Endothelial cell of umbilical vein (primary cell): ENCODE measurements around the gene SLC9C1. TPM values are rescaled to one million over a fixed set of nuclear protein-coding genes. Genes with fewer than 3 reads are reported as not detected.

Experiments used
- BruUV-seq: library from RNA; stranded (reverse); fragments of 400-500 nt; replicated peaks from 2 replicates; lab custom pipeline; 2021; lab: Mats Ljungman, UMichigan
- CTCF ChIA-PET: fragments of 300-600, 350-600 bp; sonication (Branson Sonifier 250); formaldehyde crosslinking; loops from one replicate; lab custom pipeline; 2021; ENCODE audit warnings: antibody characterized with exemption, inconsistent platforms; lab: Charles Lee
- POLR2A ChIA-PET: fragments of 300-600, 350-600 bp; sonication (Branson Sonifier 250); formaldehyde crosslinking; loops from one replicate; lab custom pipeline; 2021; ENCODE audit warnings: antibody characterized with exemption, inconsistent platforms; lab: Charles Lee
- DNase-seq: peaks from one replicate; pipeline ENCODE4 v3.0.0-alpha.2; 2011; ENCODE audit warnings: low read depth, low spot score
- FAIRE-seq: peaks from 2 replicates; lab custom pipeline; 2011; peaks lifted over from hg19 to GRCh38; lab: Jason Lieb, UNC
- H2AFZ ChIP-seq: 2 replicates; pipeline ENCODE4 v1.6.0; 2012; ENCODE audit warnings: low read depth, low read length, control low read depth, inconsistent platforms
- H3K27ac ChIP-seq: 2 replicates; pipeline ENCODE4 v1.5.1; 2011; ENCODE audit warnings: low read depth, mild to moderate bottlenecking, control low read depth, low read length, moderate library complexity; ENCODE audit not compliant: insufficient read depth
- H3K27me3 ChIP-seq, 2 experiments: 2 replicates each; pipeline versions ENCODE4 v1.6.0 to v1.6.1; 2011; ENCODE audit warnings: low read length in 2 of 2, mixed read lengths in 1 of 2; ENCODE audit not compliant: control insufficient read depth in 2 of 2, insufficient read depth in 2 of 2
- H3K36me3 ChIP-seq, 2 experiments: 2 replicates in 1 of 2; 3 replicates in 1 of 2; pipeline ENCODE4 v1.5.1; 2011; ENCODE audit warnings: low read length in 2 of 2, mild to moderate bottlenecking in 1 of 2, moderate library complexity in 1 of 2; ENCODE audit not compliant: control insufficient read depth in 2 of 2, insufficient read depth in 2 of 2; ENCODE audit errors: extremely low read depth in 1 of 2
- H3K4me1 ChIP-seq: 3 replicates; pipeline ENCODE4 v1.5.1; 2011; ENCODE audit warnings: mild to moderate bottlenecking, low read length; ENCODE audit not compliant: control insufficient read depth, insufficient read depth; ENCODE audit errors: extremely low read depth
- H3K4me2 ChIP-seq: 2 replicates; pipeline ENCODE4 v1.6.1; 2011; ENCODE audit warnings: low read length, control low read depth, mixed read lengths; ENCODE audit not compliant: insufficient read depth
- H3K4me3 ChIP-seq, 3 experiments: fragments of 200-600 bp in 1 of 3; sonication (generic), shearing (Covaris generic) in 1 of 3; replicated peaks in 1 of 3; 2 replicates each; pipeline ENCODE4 v1.5.1; 2011 to 2016; ENCODE audit warnings: control low read depth in 3 of 3, low read length in 3 of 3, mild to moderate bottlenecking in 2 of 3, inconsistent platforms in 1 of 3, low read depth in 1 of 3, moderate library complexity in 1 of 3; ENCODE audit not compliant: insufficient read depth in 1 of 3
- H3K79me2 ChIP-seq: 2 replicates; pipeline ENCODE4 v1.6.0; 2012; ENCODE audit warnings: low read length, inconsistent platforms; ENCODE audit not compliant: control insufficient read depth, insufficient read depth
- H3K9ac ChIP-seq: replicated peaks from 2 replicates; pipeline ENCODE3; 2011; ENCODE audit warnings: low read length, control low read depth; ENCODE audit not compliant: insufficient read depth; ENCODE audit errors: extremely low read depth
- H3K9me1 ChIP-seq: replicated peaks from 3 replicates; pipeline ENCODE4 v1.6.0; 2011; ENCODE audit warnings: mild to moderate bottlenecking, low read length; ENCODE audit not compliant: control insufficient read depth, insufficient read depth; ENCODE audit errors: extremely low read depth
- H3K9me3 ChIP-seq: replicated peaks from 2 replicates; pipeline ENCODE4 v1.5.1; 2012; ENCODE audit warnings: low read length, inconsistent platforms; ENCODE audit not compliant: control insufficient read depth, insufficient read depth
- H4K20me1 ChIP-seq: replicated peaks from 2 replicates; pipeline ENCODE3; 2011; ENCODE audit warnings: mild to moderate bottlenecking, low read length; ENCODE audit not compliant: control insufficient read depth, insufficient read depth; ENCODE audit errors: extremely low read depth
- EZH2 ChIP-seq: IDR thresholded peaks from 2 replicates; pipeline ENCODE4 v1.6.1; 2012; ENCODE audit warnings: borderline replicate concordance, low read depth, mild to moderate bottlenecking, moderate library complexity, low read length, inconsistent platforms; ENCODE audit not compliant: severe bottlenecking
- FOS ChIP-seq: IDR thresholded peaks from 2 replicates; pipeline ENCODE4 v1.6.1; 2011; ENCODE audit warnings: mild to moderate bottlenecking, low read length, moderate library complexity, borderline replicate concordance; ENCODE audit not compliant: insufficient read depth
- GATA2 ChIP-seq: IDR thresholded peaks from 2 replicates; pipeline ENCODE4 v1.7.0; 2011; ENCODE audit warnings: low read depth, mild to moderate bottlenecking, moderate library complexity, mixed read lengths, low read length; ENCODE audit not compliant: insufficient read length, insufficient read depth
- JUN ChIP-seq: IDR thresholded peaks from 2 replicates; pipeline ENCODE4 v1.6.1; 2011; ENCODE audit warnings: borderline replicate concordance, low read depth; ENCODE audit not compliant: insufficient read length, insufficient read depth
- MYC ChIP-seq: IDR thresholded peaks from one replicate; pipeline ENCODE4 v1.6.1; 2011; ENCODE audit warnings: mild to moderate bottlenecking, low read depth, low read length
- POLR2A ChIP-seq: IDR thresholded peaks from 2 replicates; pipeline ENCODE4 v1.6.1; 2012; ENCODE audit warnings: low read depth, mild to moderate bottlenecking, control low read depth, low read length
- POLR2AphosphoS5 ChIP-seq: IDR thresholded peaks from 2 replicates; pipeline ENCODE4 v1.6.1; 2012; ENCODE audit warnings: low read depth, mild to moderate bottlenecking, control low read depth, low read length, moderate library complexity; ENCODE audit not compliant: insufficient read depth
- dilution Hi-C: fragments of 300-500 bp; cut with MboI; formaldehyde crosslinking; loops from one replicate; pipeline ENCODE4 v1.15.0; 2019; ENCODE audit warnings: low sequenced_read_pairs; ENCODE audit not compliant: extremely low pct_ligation_motif_present
- intact Hi-C: fragments of 100-400 bp; cut with micrococcal nuclease; formaldehyde crosslinking; loops from one replicate; pipeline ENCODE4 v1.10.0; 2022
- polyA plus RNA-seq, 4 experiments: library from polyadenylated mRNA; depleted of rRNA in 3 of 4; stranded (reverse) in 3 of 4; unstranded in 1 of 4; fragments of >200 nt; gene quantifications; 2 replicates each; pipeline versions ENCODE4 v1.2.1 to v1.2.3, GENCODE V29; 2011 to 2012; ENCODE audit warnings: missing spikeins in 1 of 4
- total RNA-seq: library from RNA; stranded (reverse); gene quantifications from 2 replicates; pipeline ENCODE4 v1.2.3, GENCODE V29; 2021
- TF ChIP-seq, protein P1 (sequence below): IDR thresholded peaks from 2 replicates; pipeline ENCODE4 v1.6.1; 2011; ENCODE audit not compliant: insufficient read depth, insufficient read length
- TF ChIP-seq, protein P2 (sequence below), 2 donors: IDR thresholded peaks; 1 replicate in 1 of 2; 2 replicates in 1 of 2; pipeline ENCODE4 v1.5.1; 2011; ENCODE audit warnings: low read length in 2 of 2, mild to moderate bottlenecking in 2 of 2, moderate library complexity in 2 of 2, control low read depth in 1 of 2, inconsistent platforms in 1 of 2, low read depth in 1 of 2; ENCODE audit not compliant: insufficient read depth in 1 of 2; ENCODE audit errors: extremely low read depth in 1 of 2

Gene SLC9C1
- total and polyA plus RNA-seq, 2 donors (not counting 3 experiments of a cell fraction or from before 2014, with no cell fraction given) = not detected

GRCh38 chr3:112338727-112339056, 44.7 kb upstream of the SLC9C1 start:
- BruUV-seq = no TSS peak
- CTCF ChIA-PET = interaction anchor here (1.1 to 2.6 kb wide), 5 partner anchors 11 to 227 kb away, joined by 3 to 9 read pairs (median 7); no protein-coding TSS in a partner anchor
- Histone ChIP-seq H3K36me3 (no peaks in the 10 kb centered on the region), H3K4me3 (no peak overlapping the region), H4K20me1 (no peaks in the 10 kb centered on the region), H3K27me3 (peaks cover 0 to 6% of the 10 kb centered on the region in 2 experiments), H3K4me1 (peaks cover under 1% of the 10 kb centered on the region), H3K9me3 (no peaks in the 10 kb centered on the region), H3K4me2 (no peak overlapping the region), H3K79me2 (no peaks in the 10 kb centered on the region), H3K9me1 (no peaks in the 10 kb centered on the region), H3K9ac (no peak overlapping the region), H2AFZ (no peak overlapping the region), H3K27ac (no peak overlapping the region)
- intact Hi-C loops = no loop called here
- TF ChIP-seq POLR2AphosphoS5 = no peak
- TF ChIP-seq MYC = no peak
- no peak for TF ChIP-seq EZH2
- TF ChIP-seq POLR2A = no peak
- TF ChIP-seq, protein P1, sequence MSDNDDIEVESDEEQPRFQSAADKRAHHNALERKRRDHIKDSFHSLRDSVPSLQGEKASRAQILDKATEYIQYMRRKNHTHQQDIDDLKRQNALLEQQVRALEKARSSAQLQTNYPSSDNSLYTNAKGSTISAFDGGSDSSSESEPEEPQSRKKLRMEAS = no peak
- TF ChIP-seq FOS = no peak
- TF ChIP-seq GATA2 = no peak
- no peak for TF ChIP-seq JUN
- TF ChIP-seq, protein P2, sequence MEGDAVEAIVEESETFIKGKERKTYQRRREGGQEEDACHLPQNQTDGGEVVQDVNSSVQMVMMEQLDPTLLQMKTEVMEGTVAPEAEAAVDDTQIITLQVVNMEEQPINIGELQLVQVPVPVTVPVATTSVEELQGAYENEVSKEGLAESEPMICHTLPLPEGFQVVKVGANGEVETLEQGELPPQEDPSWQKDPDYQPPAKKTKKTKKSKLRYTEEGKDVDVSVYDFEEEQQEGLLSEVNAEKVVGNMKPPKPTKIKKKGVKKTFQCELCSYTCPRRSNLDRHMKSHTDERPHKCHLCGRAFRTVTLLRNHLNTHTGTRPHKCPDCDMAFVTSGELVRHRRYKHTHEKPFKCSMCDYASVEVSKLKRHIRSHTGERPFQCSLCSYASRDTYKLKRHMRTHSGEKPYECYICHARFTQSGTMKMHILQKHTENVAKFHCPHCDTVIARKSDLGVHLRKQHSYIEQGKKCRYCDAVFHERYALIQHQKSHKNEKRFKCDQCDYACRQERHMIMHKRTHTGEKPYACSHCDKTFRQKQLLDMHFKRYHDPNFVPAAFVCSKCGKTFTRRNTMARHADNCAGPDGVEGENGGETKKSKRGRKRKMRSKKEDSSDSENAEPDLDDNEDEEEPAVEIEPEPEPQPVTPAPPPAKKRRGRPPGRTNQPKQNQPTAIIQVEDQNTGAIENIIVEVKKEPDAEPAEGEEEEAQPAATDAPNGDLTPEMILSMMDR (IDR thresholded peaks at IDR 0.05; ENCODE audit: extremely low read depth in 1 of 2, insufficient read depth in 1 of 2, low read depth in 1 of 2, low read length in 2 of 2) = no peak
- FAIRE-seq = no peak
- DNase-seq = no peak
- POLR2A ChIA-PET = interaction anchor here (1.5 kb wide), 1 partner anchor 12 kb away, joined by 4 read pairs; no protein-coding TSS in a partner anchor
- dilution Hi-C loops = no loop called here
